Right lobe of liver (tissue), 4 donors: Measurements from ENCODE around the gene COX17.

ENCODE experiments used
- CTCF ChIP-seq, 4 donors: fragments of 200-600 bp in 3 of 4; fragments of 450-650 bp in 1 of 4; IDR thresholded peaks; one replicate each; pipeline versions ENCODE4 v1.5.1 to v1.8.0; 2016 to 2022; ENCODE audit warnings: antibody characterized with exemption in 4 of 4, mild to moderate bottlenecking in 2 of 4
- POLR2A ChIP-seq: fragments of 450-650 bp; IDR thresholded peaks from one replicate; pipeline ENCODE4 v1.6.1; 2017; ENCODE audit warnings: antibody characterized with exemption, mild to moderate bottlenecking
- donor health status: DM: no; HTN: no; CAD: no.
- donor health status: DM: no; HTN: no; CAD: no.
- donor health status: DM: no; HTN: yes; CAD: no.

GRCh38 chr3:119642746-119643473, 34.3 kb downstream of the COX17 start:
- no peak for TF ChIP-seq CTCF (IDR thresholded peaks at IDR 0.05)
- TF ChIP-seq POLR2A: no peak
